H9 (cell line): ENCODE results near the gene C17orf78. TPM values are rescaled to one million over a fixed set of nuclear protein-coding genes. Genes with fewer than 3 reads are reported as not detected.

Experiments
- DNase-seq: peaks from one replicate; pipeline ENCODE4 v3.0.0-alpha.2; 2017
- H2AFZ ChIP-seq: one replicate; pipeline ENCODE4 v1.6.1; 2013; ENCODE audit warnings: mild to moderate bottlenecking, low read length, control low read depth, moderate library complexity
- H2AK5ac ChIP-seq: 2 replicates; pipeline ENCODE4 v1.6.1; 2013; ENCODE audit warnings: low read length, control low read depth, mixed read lengths; ENCODE audit not compliant: insufficient read length
- H2BK120ac ChIP-seq: one replicate; pipeline ENCODE4 v1.6.1; 2013; ENCODE audit warnings: low read depth, mild to moderate bottlenecking, low read length, control low read depth, inconsistent platforms; ENCODE audit not compliant: poor library complexity, severe bottlenecking
- H2BK12ac ChIP-seq: 2 replicates; pipeline ENCODE4 v1.6.1; 2013; ENCODE audit warnings: low read length, control low read depth, mixed read lengths, low read depth; ENCODE audit not compliant: insufficient read length
- H2BK15ac ChIP-seq: 2 replicates; pipeline ENCODE4 v1.6.1; 2013; ENCODE audit warnings: low read depth, low read length, control low read depth
- H2BK20ac ChIP-seq: one replicate; pipeline ENCODE4 v1.6.1; 2013; ENCODE audit warnings: low read depth, mild to moderate bottlenecking, low read length, control low read depth, inconsistent platforms; ENCODE audit not compliant: poor library complexity, severe bottlenecking
- H2BK5ac ChIP-seq: 2 replicates; pipeline ENCODE4 v1.6.1; 2013; ENCODE audit warnings: low read length, control low read depth, mixed read lengths; ENCODE audit not compliant: insufficient read length
- H3K14ac ChIP-seq: 2 replicates; pipeline ENCODE4 v1.6.1; 2013; ENCODE audit warnings: low read length, control low read depth; ENCODE audit not compliant: insufficient read depth
- H3K18ac ChIP-seq: 2 replicates; pipeline ENCODE4 v1.6.1; 2013; ENCODE audit warnings: low read depth, mild to moderate bottlenecking, mixed read lengths, low read length, control low read depth; ENCODE audit not compliant: insufficient read length
- H3K23ac ChIP-seq: 2 replicates; pipeline ENCODE4 v1.6.1; 2013; ENCODE audit warnings: low read length, control low read depth, mixed read lengths, low read depth; ENCODE audit not compliant: insufficient read length
- H3K23me2 ChIP-seq: 2 replicates; pipeline ENCODE4 v1.6.1; 2013; ENCODE audit warnings: low read depth, mild to moderate bottlenecking, mixed read lengths, low read length, control low read depth; ENCODE audit not compliant: insufficient read length, poor library complexity, severe bottlenecking
- H3K27ac ChIP-seq: 2 replicates; pipeline ENCODE4 v1.5.1; 2013; ENCODE audit warnings: low read length, control low read depth, mixed read lengths, low read depth; ENCODE audit not compliant: insufficient read length
- H3K27me3 ChIP-seq: 2 replicates; pipeline ENCODE4 v1.6.1; 2013; ENCODE audit warnings: low read length, control low read depth, inconsistent platforms; ENCODE audit not compliant: insufficient read depth
- H3K4ac ChIP-seq: 2 replicates; pipeline ENCODE4 v1.6.1; 2013; ENCODE audit warnings: low read depth, mild to moderate bottlenecking, control low read depth, inconsistent platforms, low read length, moderate library complexity
- H3K4me1 ChIP-seq: 2 replicates; pipeline ENCODE4 v1.6.1; 2013; ENCODE audit warnings: low read length, control low read depth, inconsistent platforms; ENCODE audit not compliant: insufficient read depth
- H3K4me2 ChIP-seq: 2 replicates; pipeline ENCODE4 v1.6.1; 2013; ENCODE audit warnings: low read length, control low read depth, mixed read lengths; ENCODE audit not compliant: insufficient read length, insufficient read depth
- H3K56ac ChIP-seq: 2 replicates; pipeline ENCODE4 v1.6.1; 2013; ENCODE audit warnings: low read depth, mild to moderate bottlenecking, mixed read lengths, low read length, control low read depth; ENCODE audit not compliant: insufficient read length
- H3K79me1 ChIP-seq: 2 replicates; pipeline ENCODE4 v1.6.1; 2013; ENCODE audit warnings: low read depth, mild to moderate bottlenecking, moderate library complexity, low read length, control low read depth, inconsistent platforms; ENCODE audit not compliant: insufficient read depth, poor library complexity, severe bottlenecking
- H3K79me2 ChIP-seq: 2 replicates; pipeline ENCODE4 v1.6.1; 2013; ENCODE audit warnings: low read length, control low read depth, inconsistent platforms; ENCODE audit not compliant: insufficient read depth
- H3K9ac ChIP-seq: 2 replicates; pipeline ENCODE4 v1.6.1; 2013; ENCODE audit warnings: low read length, control low read depth, mixed read lengths; ENCODE audit not compliant: insufficient read length; ENCODE audit errors: extremely low read depth
- H3K9me3 ChIP-seq: one replicate; pipeline ENCODE4 v1.6.1; 2013; ENCODE audit warnings: low read depth, low read length, inconsistent platforms; ENCODE audit not compliant: control insufficient read depth
- H3T11ph ChIP-seq: one replicate; pipeline ENCODE4 v1.6.1; 2013; ENCODE audit warnings: mild to moderate bottlenecking, low read length, control low read depth, inconsistent platforms
- H4K20me1 ChIP-seq: one replicate; pipeline ENCODE4 v1.6.1; 2013; ENCODE audit not compliant: control insufficient read depth, insufficient read length, insufficient read depth
- H4K5ac ChIP-seq: 2 replicates; pipeline ENCODE4 v1.6.1; 2013; ENCODE audit warnings: low read depth, mild to moderate bottlenecking, mixed read lengths, low read length, control low read depth; ENCODE audit not compliant: insufficient read length
- H4K8ac ChIP-seq: replicated peaks from 2 replicates; pipeline ENCODE4 v1.6.1; 2013; ENCODE audit warnings: low read length, control low read depth, mixed read lengths, low read depth; ENCODE audit not compliant: insufficient read length
- H4K91ac ChIP-seq: 2 replicates; pipeline ENCODE4 v1.6.1; 2013; ENCODE audit warnings: low read depth, mild to moderate bottlenecking, moderate library complexity, mixed read lengths, low read length, control low read depth; ENCODE audit not compliant: insufficient read length
- H3K27ac Mint-ChIP-seq, 3 experiments: 2 replicates in 2 of 3; 3 replicates in 1 of 3; pipeline ENCODE4 v1.8.0; 2020 to 2021; ENCODE audit warnings: mixed read lengths in 3 of 3, mild to moderate bottlenecking in 1 of 3, moderate library complexity in 1 of 3
- H3K27me3 Mint-ChIP-seq: 2 replicates; pipeline ENCODE4 v1.8.0; 2021; ENCODE audit warnings: low read depth, mild to moderate bottlenecking, moderate library complexity, mixed read lengths
- H3K36me3 Mint-ChIP-seq, 3 experiments: 2 replicates in 2 of 3; 3 replicates in 1 of 3; pipeline ENCODE4 v1.8.0; 2020 to 2021; ENCODE audit warnings: low read depth in 3 of 3, mixed read lengths in 3 of 3; ENCODE audit not compliant: insufficient read depth in 1 of 3
- H3K4me1 Mint-ChIP-seq, 2 experiments: 2 replicates each; pipeline ENCODE4 v1.8.0; 2020; ENCODE audit warnings: mixed read lengths in 2 of 2
- H3K4me3 Mint-ChIP-seq, 2 experiments: 2 replicates in 1 of 2; 3 replicates in 1 of 2; pipeline ENCODE4 v1.8.0; 2020 to 2021; ENCODE audit warnings: mild to moderate bottlenecking in 2 of 2, mixed read lengths in 2 of 2, moderate library complexity in 1 of 2
- H3K9me3 Mint-ChIP-seq, 2 experiments: 2 replicates in 1 of 2; 3 replicates in 1 of 2; pipeline ENCODE4 v1.8.0; 2020; ENCODE audit warnings: mild to moderate bottlenecking in 2 of 2, mixed read lengths in 2 of 2, moderate library complexity in 1 of 2
- CTCF ChIP-seq: fragments of 200-600 bp; sonication (generic); conservative IDR thresholded peaks from 3 replicates; pipeline ENCODE4 v1.8.0; 2021; ENCODE audit warnings: antibody characterized with exemption, mild to moderate bottlenecking
- WGBS: extraction: QIAGEN DNeasy Blood & Tissue Kit; methylation state at CpG from one replicate; pipeline ENCODE4 v1.1.7; 2013; ENCODE audit warnings: missing lambda C conversion rate, low lambda C conversion rate, mixed read lengths; ENCODE audit not compliant: insufficient read length; ENCODE audit errors: extremely low coverage; 5-methylcytosine and 5-hydroxymethylcytosine counted together
- total RNA-seq: library from RNA; stranded (reverse); gene quantifications from 2 replicates; pipeline ENCODE4 v1.2.1, GENCODE V29; 2021

Gene C17orf78
- total RNA-seq, 1 experiment from 2014 or later = not detected

GRCh38 chr17:37339321-37339720, 36.5 kb upstream of the C17orf78 start:
- H3K4me3 Mint-ChIP-seq = no peak overlapping the region

More at GRCh38 chr17:37339321-37339720, 36.5 kb upstream of the C17orf78 start:
- Histone ChIP-seq H3T11ph (no peak overlapping the region), H3K56ac (no peak overlapping the region), H4K5ac (no peak overlapping the region), H3K9me3 (no peaks in the 10 kb centered on the region), H3K79me2 (peaks cover 12% of the 10 kb centered on the region; the same call in 1 of the 2 replicates), H3K4me1 (no peaks in the 10 kb centered on the region; the same call in 1 of the 2 replicates), H3K23me2 (no peaks in the 10 kb centered on the region), H2BK20ac (no peak overlapping the region), H3K23ac (no peak overlapping the region), H3K4ac (no peak overlapping the region), H4K8ac (no peak overlapping the region), H3K14ac (no peak overlapping the region), H3K79me1 (peaks cover 10% of the 10 kb centered on the region), H4K20me1 (no peaks in the 10 kb centered on the region), H2BK5ac (no peak overlapping the region), H2AFZ (no peak overlapping the region), H4K91ac (no peak overlapping the region), H3K18ac (no peak overlapping the region), H2BK12ac (no peak overlapping the region), H3K27ac (peak overlapping the region; percentile 26), H2AK5ac (no peak overlapping the region), H2BK15ac (no peak overlapping the region), H3K9ac (no peak overlapping the region), H3K4me2 (no peak overlapping the region), H2BK120ac (no peak overlapping the region), H3K27me3 (no peaks in the 10 kb centered on the region)
- WGBS = no CpG with 5 or more reads among the region's 3 CpGs
- no peaks in the 10 kb centered on the region for H3K9me3 Mint-ChIP-seq
- H3K27me3 Mint-ChIP-seq = no peaks in the 10 kb centered on the region
- H3K4me1 Mint-ChIP-seq = peaks cover 25 to 27% of the 10 kb centered on the region in 2 experiments
- DNase-seq = no peak
- H3K36me3 Mint-ChIP-seq = peaks cover 26 to 56% (median 35%) of the 10 kb centered on the region in 3 experiments
- TF ChIP-seq CTCF = no peak
- H3K27ac Mint-ChIP-seq = peak overlapping the region in 1 of 3 experiments; percentile 21; a peak in 4 of 7 replicates
